HepG2 (cell line): ENCODE data around the gene MRPS2. TPM values are rescaled to one million over a fixed set of nuclear protein-coding genes. Genes with fewer than 3 reads are reported as not detected.
A peak's percentile ranks its signal among the peaks of the same experiment; 100 is the strongest.

Source experiments
- ATAC-seq: fragments of 200-7000 bp; cut with Tn5 transposase; 3 replicates; pipeline ENCODE4 v1.9.1; 2020; ENCODE audit warnings: mild to moderate bottlenecking, moderate library complexity
- BruUV-seq: library from RNA; stranded (reverse); fragments of 400-500 nt; replicated peaks from 2 replicates; lab custom pipeline; 2021; lab: Mats Ljungman, UMichigan
- CTCF ChIA-PET: fragments of 300-600 bp; formaldehyde crosslinking; extraction: SDS; loops from one replicate; lab custom pipeline; 2021; ENCODE audit warnings: low total read pairs, inconsistent platforms, low intra/inter-chr PET ratio; lab: Yijun Ruan, JAX
- POLR2A ChIA-PET: fragments of 350-600 bp; sonication (Branson Sonifier 250); formaldehyde crosslinking; loops from one replicate; lab custom pipeline; 2020; ENCODE audit warnings: antibody characterized with exemption, inconsistent platforms; lab: Yijun Ruan, JAX
- DNase-seq: peaks from one replicate; pipeline ENCODE4 v3.0.0-alpha.2; 2015; ENCODE audit warnings: low spot score
- FAIRE-seq: peaks from 3 replicates; lab custom pipeline; 2011; peaks lifted over from hg19 to GRCh38; lab: Jason Lieb, UNC
- H2AFZ ChIP-seq: one replicate; pipeline ENCODE4 v1.6.1; 2011; ENCODE audit warnings: low read length, inconsistent platforms
- H3K27ac ChIP-seq: fragments of 300-600 bp; 3 replicates; pipeline ENCODE4 v1.8.0; 2011; ENCODE audit warnings: mixed run types, mild to moderate bottlenecking, mixed read lengths, low read length, inconsistent platforms; ENCODE audit not compliant: insufficient read depth; ENCODE audit errors: extremely low read length
- H3K27me3 ChIP-seq, 2 experiments: fragments of 200-600 bp in 1 of 2; 2 replicates in 1 of 2; 3 replicates in 1 of 2; pipeline versions ENCODE4 v1.6.0 to v1.8.0; 2011; ENCODE audit warnings: low read length in 2 of 2, mild to moderate bottlenecking in 2 of 2, moderate library complexity in 2 of 2, inconsistent platforms in 1 of 2; ENCODE audit not compliant: insufficient read depth in 2 of 2, control insufficient read depth in 1 of 2
- H3K36me3 ChIP-seq, 2 experiments: fragments of 200-600 bp in 1 of 2; replicated peaks in 1 of 2; 2 replicates in 1 of 2; 3 replicates in 1 of 2; pipeline versions ENCODE4 v1.5.1 to v1.8.0; 2011; ENCODE audit warnings: low read length in 2 of 2, inconsistent platforms in 1 of 2; ENCODE audit not compliant: insufficient read depth in 2 of 2, control insufficient read depth in 1 of 2
- H3K4me1 ChIP-seq: 2 replicates; pipeline ENCODE4 v1.5.1; 2012; ENCODE audit warnings: low read length, inconsistent platforms; ENCODE audit not compliant: insufficient read depth
- H3K4me2 ChIP-seq: 2 replicates; pipeline ENCODE4 v1.6.0; 2011; ENCODE audit warnings: low read depth, low read length, inconsistent platforms
- H3K4me3 ChIP-seq, 3 experiments: fragments of 200-600 bp in 1 of 3; sonication (generic), shearing (Covaris generic) in 1 of 3; replicated peaks in 1 of 3; 2 replicates each; pipeline ENCODE4 v1.5.1; 2011 to 2016; ENCODE audit warnings: low read length in 3 of 3, inconsistent platforms in 2 of 3, low read depth in 2 of 3, mild to moderate bottlenecking in 2 of 3, control low read depth in 1 of 3, mixed read lengths in 1 of 3; ENCODE audit not compliant: insufficient read depth in 1 of 3
- H3K79me2 ChIP-seq: one replicate; pipeline ENCODE4 v1.6.1; 2011; ENCODE audit warnings: low read length, inconsistent platforms; ENCODE audit not compliant: insufficient read depth
- H3K9ac ChIP-seq: 2 replicates; pipeline ENCODE4 v1.6.0; 2011; ENCODE audit warnings: mild to moderate bottlenecking, low read depth, low read length, inconsistent platforms; ENCODE audit not compliant: insufficient read depth
- H3K9me3 ChIP-seq: 2 replicates; pipeline ENCODE4 v1.5.1; 2012; ENCODE audit warnings: mild to moderate bottlenecking, low read length
- H4K20me1 ChIP-seq: 2 replicates; pipeline ENCODE4 v1.6.0; 2011; ENCODE audit warnings: inconsistent platforms, mild to moderate bottlenecking, low read length, moderate library complexity; ENCODE audit not compliant: insufficient read depth
- ETV5 ChIP-seq: IDR thresholded peaks from 2 replicates; pipeline ENCODE4 v1.6.1; 2018; ENCODE audit warnings: missing biosample characterization, missing genetic modification reagents, inconsistent platforms, borderline replicate concordance
- GABPB1 ChIP-seq: IDR thresholded peaks from 2 replicates; pipeline ENCODE4 v1.6.1; 2016; ENCODE audit warnings: mild to moderate bottlenecking, missing genetic modification reagents, moderate library complexity, missing compliant biosample characterization
- GFI1 ChIP-seq: sonication (generic); formaldehyde crosslinking; IDR thresholded peaks from 2 replicates; pipeline ENCODE4 v1.5.0; 2020; ENCODE audit warnings: missing genetic modification reagents, mild to moderate bottlenecking, borderline replicate concordance
- GZF1 ChIP-seq: sonication (generic); formaldehyde crosslinking; IDR thresholded peaks from 2 replicates; pipeline ENCODE4 v1.5.1; 2020; ENCODE audit warnings: mild to moderate bottlenecking, missing genetic modification reagents
- MLLT10 ChIP-seq: sonication (generic); formaldehyde crosslinking; IDR thresholded peaks from 2 replicates; pipeline ENCODE4 v1.4.0; 2020; ENCODE audit warnings: missing genetic modification reagents
- MYC ChIP-seq: sonication (generic); formaldehyde crosslinking; IDR thresholded peaks from 2 replicates; pipeline ENCODE4 v1.9.0; 2021; ENCODE audit warnings: missing genetic modification reagents, borderline replicate concordance
- PATZ1 ChIP-seq: sonication (generic); formaldehyde crosslinking; IDR thresholded peaks from 2 replicates; pipeline ENCODE4 v1.4.0; 2020; ENCODE audit warnings: missing genetic modification reagents
- POLR2AphosphoS2 ChIP-seq: IDR thresholded peaks from 2 replicates; pipeline ENCODE4 v1.6.1; 2011; ENCODE audit warnings: low read depth, low read length, improper control_type of control experiment
- PTBP1 ChIP-seq: fragments of 200-400 bp; formaldehyde crosslinking; IDR thresholded peaks from 2 replicates; pipeline ENCODE4 v1.6.1; 2018; ENCODE audit warnings: low read length, low read depth; ENCODE audit not compliant: poor library complexity, severe bottlenecking
- YEATS4 ChIP-seq: sonication (generic); formaldehyde crosslinking; IDR thresholded peaks from 2 replicates; pipeline ENCODE4 v1.4.0; 2020; ENCODE audit warnings: missing genetic modification reagents, borderline replicate concordance
- ZBTB14 ChIP-seq: sonication (generic); formaldehyde crosslinking; IDR thresholded peaks from 2 replicates; pipeline ENCODE4 v1.4.0; 2020; ENCODE audit warnings: missing genetic modification reagents
- ZBTB2 ChIP-seq: sonication (generic); formaldehyde crosslinking; IDR thresholded peaks from 2 replicates; pipeline ENCODE4 v1.8.0; 2022; ENCODE audit warnings: low read depth, missing genetic modification reagents
- ZFP41 ChIP-seq: sonication (generic); formaldehyde crosslinking; IDR thresholded peaks from 2 replicates; pipeline ENCODE4 v1.4.0; 2020; ENCODE audit warnings: mild to moderate bottlenecking, missing genetic modification reagents, borderline replicate concordance
- ZNF256 ChIP-seq: sonication (generic); formaldehyde crosslinking; conservative IDR thresholded peaks from 2 replicates; pipeline ENCODE4 v1.4.0; 2020; ENCODE audit warnings: missing genetic modification reagents
- ZNF530 ChIP-seq: sonication (generic); formaldehyde crosslinking; IDR thresholded peaks from 2 replicates; pipeline ENCODE4 v1.5.0; 2020; ENCODE audit warnings: low read depth, mild to moderate bottlenecking, missing genetic modification reagents
- ZNF619 ChIP-seq: sonication (generic); formaldehyde crosslinking; IDR thresholded peaks from 2 replicates; pipeline ENCODE4 v1.4.0; 2020; ENCODE audit warnings: mild to moderate bottlenecking, missing genetic modification reagents
- ZSCAN20 ChIP-seq: sonication (generic); formaldehyde crosslinking; IDR thresholded peaks from 2 replicates; pipeline ENCODE4 v1.4.0; 2020; ENCODE audit warnings: missing genetic modification reagents, mild to moderate bottlenecking, borderline replicate concordance
- WGBS: methylation state at CpG from one replicate; pipeline ENCODE4 v1.1.6; 2017; ENCODE audit warnings: low lambda C conversion rate; 5-methylcytosine and 5-hydroxymethylcytosine counted together
- in situ Hi-C: cut with HindIII; loops from 2 replicates; pipeline ENCODE4 v1.10.0; 2017; ENCODE audit warnings: low pct_unique_long_range_greater_than_20kb; ENCODE audit not compliant: extremely low pct_ligation_motif_present
- intact Hi-C: fragments of 100-400 bp; cut with micrococcal nuclease; formaldehyde crosslinking; loops from one replicate; pipeline ENCODE4 v1.10.0; 2022; ENCODE audit not compliant: unreplicated experiment
- polyA plus RNA-seq, 8 experiments: library from polyadenylated mRNA; depleted of rRNA in 3 of 8; stranded (reverse) in 7 of 8; unstranded in 1 of 8; fragments of >200 nt; fragmentation: Illumina TruSeq in 4 of 8; extraction: Trizol in 4 of 8; gene quantifications; 2 replicates each; pipeline versions ENCODE4 v1.2.1 to v1.2.3, GENCODE V29; 2011 to 2016; ENCODE audit warnings: low read depth in 4 of 8, missing spikeins in 1 of 8, mixed read lengths in 1 of 8; ENCODE audit not compliant: insufficient read depth in 1 of 8
- total RNA-seq, 5 experiments: library from RNA; depleted of rRNA; stranded (reverse); fragments of >200 nt; fragmentation: Illumina TruSeq; extraction: Trizol; gene quantifications; 2 replicates each; pipeline ENCODE4 v1.2.3, GENCODE V29; 2016; ENCODE audit warnings: low read depth in 1 of 5

The MRPS2 gene
- total and polyA plus RNA-seq, 2 of the 13 experiments (the other 11 are each of a cell fraction or from before 2014, with no cell fraction given) = 44.4 to 86.7 TPM

GRCh38 chr9:135478829-135479468 lies 21.5 kb upstream of the MRPS2 start (continued):
- TF ChIP-seq POLR2AphosphoS2 (no peak), GZF1 (CRISPR knock-in tag) (no peak)

- Histone ChIP-seq H3K36me3 (peaks cover 5 to 13% of the 10 kb centered on the region in 2 experiments; a peak in 4 of 5 replicates), H3K27me3 (no peaks in the 10 kb centered on the region; a peak in 1 of 5 replicates), H3K9ac (peak within 1 kb of the TSS; percentile 86), H3K27ac (peak within 1 kb of the TSS; percentile 75), H4K20me1 (peaks cover 2% of the 10 kb centered on the region; the same call in 1 of the 2 replicates), H3K4me1 (peaks cover 49% of the 10 kb centered on the region), H3K79me2 (peaks cover 16% of the 10 kb centered on the region), H3K9me3 (no peaks in the 10 kb centered on the region), H2AFZ (no peak within 1 kb of the TSS), H3K4me3 (peak within 1 kb of the TSS; percentile 93 to 97 (median 95)), H3K4me2 (peak within 1 kb of the TSS; percentile 96)
- CTCF ChIA-PET = no interaction called here
- no peak for DNase-seq
- BruUV-seq = no TSS peak
- in situ Hi-C loops = no loop called here
- intact Hi-C loops = loop anchor here (2.0 kb wide), 1 partner anchor 21 kb away; the partner anchor contains the start of gene MRPS2
- WGBS = 0% methylated on average over 10 of the region's 103 CpGs
- no peak; the same call in 1 of the 3 replicates for ATAC-seq
- POLR2A ChIA-PET = interaction anchor here (1.2 to 1.5 kb wide), 3 partner anchors 12 to 25 kb away, joined by 5 to 16 read pairs (median 12); partner anchors contain the start of gene MRPS2
- FAIRE-seq = no peak
- TF ChIP-seq ZNF256 (CRISPR knock-in tag) (no peak), PATZ1 (CRISPR knock-in tag) (peak; percentile 92), GFI1 (CRISPR knock-in tag) (no peak), YEATS4 (peak; percentile 23; the same call in 1 of the 2 replicates), MLLT10 (CRISPR knock-in tag) (no peak), ZFP41 (CRISPR knock-in tag) (no peak), ETV5 (peak; percentile 39; the same call in 1 of the 2 replicates), ZNF530 (CRISPR knock-in tag) (no peak), ZNF619 (CRISPR knock-in tag) (no peak), ZSCAN20 (CRISPR knock-in tag) (0 out of 2 replicates have a peak, but pooled peaks have one; percentile 15), ZBTB14 (peak; percentile 70), MYC (0 out of 2 replicates have a peak, but pooled peaks have one; percentile 36), GABPB1 (CRISPR knock-in tag) (peak; percentile 78), ZBTB2 (CRISPR knock-in tag) (peak; percentile 95), PTBP1 (no peak)
These were observed 20.9 kb upstream of the MRPS2 start, which contains the start of gene PPP1R26 for GRCh38 chr9:135479469-135480052. PPP1R26 (plus strand) TSS chr9:135479782; CDS start chr9:135484511, 4,729 bp downstream.
